MCF 10A (cell line): ENCODE data around the gene SLC16A3. TPM values are rescaled to one million over a fixed set of nuclear protein-coding genes. Genes with fewer than 3 reads are reported as not detected.
"Not testable (repeated sequence)": the region's sequence is repeated elsewhere in the genome, so short reads cannot be mapped to it uniquely, and the experiment has no call there.

Source experiments
- BruUV-seq: library from RNA; stranded (reverse); fragments of 400-500 nt; replicated peaks from 2 replicates; lab custom pipeline; 2021; lab: Mats Ljungman, UMichigan
- CTCF ChIA-PET: fragments of 300-600 bp; sonication (Branson Sonifier 250); formaldehyde crosslinking; extraction: SDS; loops from one replicate; lab custom pipeline; 2021; ENCODE audit warnings: antibody characterized with exemption, inconsistent platforms; lab: Yijun Ruan, JAX
- POLR2A ChIA-PET: fragments of 300-600, 350-650 bp; sonication (Branson Sonifier 250); formaldehyde crosslinking; extraction: SDS; loops from one replicate; lab custom pipeline; 2020; ENCODE audit warnings: antibody characterized with exemption, inconsistent platforms; lab: Yijun Ruan, JAX
- DNase-seq: peaks from one replicate; pipeline ENCODE4 v3.0.0-alpha.2; 2018; ENCODE audit not compliant: unreplicated experiment
- H3K27ac Mint-ChIP-seq: one replicate; pipeline ENCODE4 v1.8.0; 2022; ENCODE audit warnings: mild to moderate bottlenecking, low read depth, mixed read lengths; ENCODE audit not compliant: unreplicated experiment
- H3K27me3 Mint-ChIP-seq: one replicate; pipeline ENCODE4 v1.8.0; 2022; ENCODE audit warnings: mixed read lengths; ENCODE audit not compliant: insufficient read depth, unreplicated experiment
- H3K36me3 Mint-ChIP-seq: one replicate; pipeline ENCODE4 v1.8.0; 2022; ENCODE audit warnings: mild to moderate bottlenecking, moderate library complexity, mixed read lengths; ENCODE audit not compliant: insufficient read depth, unreplicated experiment
- H3K4me1 Mint-ChIP-seq: one replicate; pipeline ENCODE4 v1.8.0; 2022; ENCODE audit warnings: mixed read lengths; ENCODE audit not compliant: insufficient read depth, unreplicated experiment
- H3K4me3 Mint-ChIP-seq: one replicate; pipeline ENCODE4 v1.8.0; 2022; ENCODE audit warnings: mild to moderate bottlenecking, moderate library complexity, mixed read lengths; ENCODE audit not compliant: unreplicated experiment
- H3K9me3 Mint-ChIP-seq: one replicate; pipeline ENCODE4 v1.8.0; 2022; ENCODE audit warnings: mixed read lengths; ENCODE audit not compliant: unreplicated experiment
- intact Hi-C: fragments of 100-400 bp; cut with micrococcal nuclease; formaldehyde crosslinking; loops from 2 replicates; pipeline ENCODE4 v1.14.1; 2022
- total RNA-seq: library from RNA; stranded (reverse); gene quantifications from 2 replicates; pipeline ENCODE4 v1.2.3, GENCODE V29; 2022
- TF ChIP-seq, protein P1 (sequence below): fragments of 200-600 bp; IDR thresholded peaks from one replicate; pipeline ENCODE4 v1.8.0; 2022; ENCODE audit warnings: antibody characterized with exemption, mild to moderate bottlenecking; ENCODE audit not compliant: unreplicated experiment

Gene SLC16A3
- total RNA-seq, 1 experiment from 2014 or later: 350 TPM

DNA sequence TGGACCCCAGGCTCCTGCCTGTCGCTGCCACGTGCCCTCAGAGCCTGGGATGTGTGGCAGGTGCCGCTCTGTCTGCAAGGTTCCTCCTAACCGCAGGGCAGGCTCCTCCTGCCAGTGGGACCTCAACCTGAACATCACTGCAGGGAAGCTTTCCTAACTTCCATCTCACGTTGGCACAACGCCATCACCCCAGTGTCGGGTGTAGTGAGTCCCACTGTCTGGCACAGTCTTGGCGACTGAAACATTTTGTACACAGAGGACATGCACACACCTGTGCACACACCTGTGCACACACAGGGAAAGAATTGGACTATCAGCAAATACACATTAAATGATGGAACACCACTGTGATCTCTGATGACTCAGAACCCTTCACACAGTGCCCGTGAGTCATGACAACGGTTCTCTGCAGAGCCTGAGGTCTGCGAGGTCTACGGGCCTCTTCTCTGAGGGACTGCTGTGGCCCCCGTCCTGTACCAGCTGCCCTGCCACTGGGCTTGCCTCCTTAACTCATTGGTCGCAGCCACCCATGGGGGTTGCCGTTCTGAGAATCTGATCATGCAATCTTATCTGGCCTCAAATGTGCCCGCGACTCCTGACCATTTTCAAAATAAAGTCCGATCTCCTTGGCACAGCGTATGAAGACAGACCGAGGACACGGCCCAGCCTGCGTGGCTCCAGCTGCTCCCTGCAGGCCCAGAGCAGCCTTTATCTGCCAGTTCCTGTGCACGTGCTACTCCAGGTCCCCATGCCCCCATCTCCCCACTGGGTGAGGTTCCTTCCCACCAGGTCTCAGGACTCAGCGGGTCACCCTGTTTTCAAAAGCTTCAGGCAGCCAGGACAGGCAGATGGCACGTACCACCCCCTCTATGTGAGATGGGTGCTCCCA is 23.8 kb upstream of the SLC16A3 start:
- no TSS peak for BruUV-seq
- Mint-ChIP-seq H3K27ac (peak overlapping the region; percentile 97), H3K4me3 (peak overlapping the region; percentile 64), H3K27me3 (no peaks in the 10 kb centered on the region), H3K4me1 (peaks cover 27% of the 10 kb centered on the region), H3K36me3 (peaks cover 21% of the 10 kb centered on the region), H3K9me3 (no peaks in the 10 kb centered on the region)
- DNase-seq: peak; percentile 88
- TF ChIP-seq, protein P1, sequence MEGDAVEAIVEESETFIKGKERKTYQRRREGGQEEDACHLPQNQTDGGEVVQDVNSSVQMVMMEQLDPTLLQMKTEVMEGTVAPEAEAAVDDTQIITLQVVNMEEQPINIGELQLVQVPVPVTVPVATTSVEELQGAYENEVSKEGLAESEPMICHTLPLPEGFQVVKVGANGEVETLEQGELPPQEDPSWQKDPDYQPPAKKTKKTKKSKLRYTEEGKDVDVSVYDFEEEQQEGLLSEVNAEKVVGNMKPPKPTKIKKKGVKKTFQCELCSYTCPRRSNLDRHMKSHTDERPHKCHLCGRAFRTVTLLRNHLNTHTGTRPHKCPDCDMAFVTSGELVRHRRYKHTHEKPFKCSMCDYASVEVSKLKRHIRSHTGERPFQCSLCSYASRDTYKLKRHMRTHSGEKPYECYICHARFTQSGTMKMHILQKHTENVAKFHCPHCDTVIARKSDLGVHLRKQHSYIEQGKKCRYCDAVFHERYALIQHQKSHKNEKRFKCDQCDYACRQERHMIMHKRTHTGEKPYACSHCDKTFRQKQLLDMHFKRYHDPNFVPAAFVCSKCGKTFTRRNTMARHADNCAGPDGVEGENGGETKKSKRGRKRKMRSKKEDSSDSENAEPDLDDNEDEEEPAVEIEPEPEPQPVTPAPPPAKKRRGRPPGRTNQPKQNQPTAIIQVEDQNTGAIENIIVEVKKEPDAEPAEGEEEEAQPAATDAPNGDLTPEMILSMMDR: no peak
- intact Hi-C loops: loop anchor here (5.0 kb wide), 1 partner anchor 37 kb away; no protein-coding TSS in a partner anchor
- CTCF ChIA-PET: interaction anchor here (0.6 to 2.7 kb wide), 8 partner anchors 24 to 886 kb away, joined by 3 to 15 read pairs (median 3); partner anchors contain the start of gene SLC16A3
- POLR2A ChIA-PET: interaction anchor here (0.6 to 4.1 kb wide), 18 partner anchors 12 to 337 kb away, joined by 3 to 54 read pairs (median 6); partner anchors contain the start of genes CSNK1D, DCXR, FASN and SECTM1

DNA sequence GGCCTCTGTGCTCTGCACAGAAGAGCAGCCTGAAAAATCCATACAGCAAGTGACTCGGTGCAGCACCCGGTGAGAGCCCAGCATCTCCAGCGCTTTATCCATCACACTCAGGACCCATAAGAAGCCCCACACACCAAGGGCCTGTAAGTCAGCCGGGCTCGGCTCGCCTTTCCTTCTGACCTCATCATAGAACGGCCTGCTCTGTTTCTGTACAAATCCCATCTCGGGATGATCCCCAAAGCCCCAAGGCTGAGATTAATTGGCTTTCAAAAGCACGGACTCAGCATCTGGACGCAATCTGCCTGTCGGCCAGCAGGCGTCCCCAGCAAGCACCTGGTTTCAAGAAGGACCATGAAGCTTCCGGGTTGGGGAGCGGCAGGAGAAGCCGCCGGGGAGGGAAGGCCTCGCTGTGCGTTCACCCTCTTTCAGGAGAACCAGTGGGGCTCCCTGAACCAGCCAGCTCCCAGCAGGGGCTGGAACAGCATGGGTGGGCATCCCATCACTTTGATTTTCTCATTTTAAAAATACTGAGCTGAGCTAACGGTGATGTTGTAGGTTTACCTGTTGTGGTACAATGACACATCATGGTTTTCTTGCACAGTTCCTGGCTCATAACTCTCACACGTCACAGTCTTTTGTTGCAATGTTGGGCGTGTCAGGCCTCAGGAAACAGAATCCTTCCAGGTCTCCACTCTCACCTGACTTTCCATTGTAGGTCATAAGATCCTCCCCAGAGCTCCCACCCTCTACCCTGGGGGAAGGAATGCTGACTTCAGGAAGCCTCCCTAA is 22.9 kb upstream of the SLC16A3 start:
- CTCF ChIA-PET: interaction anchor here (0.6 to 2.7 kb wide), 17 partner anchors 8 to 887 kb away, joined by 3 to 15 read pairs (median 3); partner anchors contain the start of gene SLC16A3
- intact Hi-C loops: loop anchor here (1.0 to 5.0 kb wide), 2 partner anchors 23 to 36 kb away; partner anchors contain the start of gene SLC16A3
- H3K36me3 Mint-ChIP-seq: peaks cover 21% of the 10 kb centered on the region
- H3K4me1 Mint-ChIP-seq: peaks cover 27% of the 10 kb centered on the region
- H3K4me3 Mint-ChIP-seq: peak overlapping the region; percentile 64
- no peaks in the 10 kb centered on the region for H3K9me3 Mint-ChIP-seq
- POLR2A ChIA-PET: interaction anchor here (0.6 to 4.1 kb wide), 26 partner anchors 8 to 336 kb away, joined by 3 to 54 read pairs (median 4); partner anchors contain the start of genes CSNK1D, DCXR, FASN and FOXK2
- DNase-seq: peak; percentile 96
- TF ChIP-seq, protein P1: peak; percentile 80
- H3K27me3 Mint-ChIP-seq: no peaks in the 10 kb centered on the region
- TSS peak; percentile 21 for BruUV-seq
- peak overlapping the region; percentile 97 for H3K27ac Mint-ChIP-seq

DNA sequence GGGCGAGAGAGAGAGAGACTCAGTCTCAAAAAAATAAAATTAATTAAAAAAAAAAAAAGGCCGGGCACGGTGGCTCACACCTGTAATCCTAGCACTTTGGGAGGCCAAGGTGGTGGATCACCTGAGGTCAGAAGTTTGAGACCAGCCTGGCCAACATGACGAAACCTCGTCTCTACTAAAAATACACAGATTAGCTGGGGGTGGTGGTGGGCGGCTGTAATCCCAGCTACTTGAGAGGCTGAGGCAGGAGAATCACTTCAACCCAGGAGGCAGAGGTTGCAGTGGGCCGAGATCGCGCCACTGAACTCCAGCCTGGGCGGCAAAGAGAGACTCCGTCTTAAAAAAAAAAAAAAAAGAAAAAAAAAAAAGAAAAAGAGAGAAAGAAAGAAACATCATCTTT is 18.2 kb upstream of the SLC16A3 start:
- H3K4me3 Mint-ChIP-seq, H3K27me3 Mint-ChIP-seq, DNase-seq, H3K27ac Mint-ChIP-seq, BruUV-seq, H3K9me3 Mint-ChIP-seq, CTCF ChIA-PET, intact Hi-C loops, POLR2A ChIA-PET: not testable (repeated sequence)
- H3K4me1 Mint-ChIP-seq: peaks cover 29% of the 10 kb centered on the region
- H3K36me3 Mint-ChIP-seq: peaks cover 15% of the 10 kb centered on the region
